Bronchial epithelial cell (primary cell): ENCODE data around the gene RPS6KA2. TPM values are rescaled to one million over a fixed set of nuclear protein-coding genes. Genes with fewer than 3 reads are reported as not detected.

Experiments used
- DNase-seq: peaks from one replicate; pipeline ENCODE4 v3.0.0-alpha.2; 2010; ENCODE audit warnings: low read depth
- FAIRE-seq: peaks from 2 replicates; lab custom pipeline; 2011; peaks lifted over from hg19 to GRCh38; lab: Jason Lieb, UNC
- H3K27me3 ChIP-seq: 2 replicates; pipeline ENCODE4 v1.5.1; 2011; ENCODE audit warnings: low read length; ENCODE audit not compliant: control insufficient read depth, insufficient read depth
- H3K36me3 ChIP-seq: 2 replicates; pipeline ENCODE4 v1.5.1; 2011; ENCODE audit warnings: low read length; ENCODE audit not compliant: control insufficient read depth, insufficient read depth
- H3K4me3 ChIP-seq: 2 replicates; pipeline ENCODE4 v1.5.1; 2011; ENCODE audit warnings: mild to moderate bottlenecking, low read depth, low read length, control low read depth
- total RNA-seq: library from RNA; depleted of rRNA; stranded (reverse); fragments of >200 nt; gene quantifications from 2 replicates; pipeline ENCODE4 v1.2.1, GENCODE V29; 2014
- TF ChIP-seq, protein P1 (sequence below): IDR thresholded peaks from 2 replicates; pipeline ENCODE4 v1.5.1; 2011; ENCODE audit warnings: mild to moderate bottlenecking, moderate library complexity, low read length, control low read depth, inconsistent platforms; ENCODE audit not compliant: insufficient read depth, severe bottlenecking

Gene RPS6KA2
- total RNA-seq, 1 donor from 2014 or later, result 42.6 TPM

- peaks cover 3% of the 10 kb centered on the region for H3K36me3 ChIP-seq
- H3K4me3 ChIP-seq, result no peak overlapping the region
- no peaks in the 10 kb centered on the region for H3K27me3 ChIP-seq
- DNase-seq (no peak), FAIRE-seq (no peak)
- TF ChIP-seq, protein P1, sequence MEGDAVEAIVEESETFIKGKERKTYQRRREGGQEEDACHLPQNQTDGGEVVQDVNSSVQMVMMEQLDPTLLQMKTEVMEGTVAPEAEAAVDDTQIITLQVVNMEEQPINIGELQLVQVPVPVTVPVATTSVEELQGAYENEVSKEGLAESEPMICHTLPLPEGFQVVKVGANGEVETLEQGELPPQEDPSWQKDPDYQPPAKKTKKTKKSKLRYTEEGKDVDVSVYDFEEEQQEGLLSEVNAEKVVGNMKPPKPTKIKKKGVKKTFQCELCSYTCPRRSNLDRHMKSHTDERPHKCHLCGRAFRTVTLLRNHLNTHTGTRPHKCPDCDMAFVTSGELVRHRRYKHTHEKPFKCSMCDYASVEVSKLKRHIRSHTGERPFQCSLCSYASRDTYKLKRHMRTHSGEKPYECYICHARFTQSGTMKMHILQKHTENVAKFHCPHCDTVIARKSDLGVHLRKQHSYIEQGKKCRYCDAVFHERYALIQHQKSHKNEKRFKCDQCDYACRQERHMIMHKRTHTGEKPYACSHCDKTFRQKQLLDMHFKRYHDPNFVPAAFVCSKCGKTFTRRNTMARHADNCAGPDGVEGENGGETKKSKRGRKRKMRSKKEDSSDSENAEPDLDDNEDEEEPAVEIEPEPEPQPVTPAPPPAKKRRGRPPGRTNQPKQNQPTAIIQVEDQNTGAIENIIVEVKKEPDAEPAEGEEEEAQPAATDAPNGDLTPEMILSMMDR, result no peak
Measured at GRCh38 chr6:166620478-166621113, 6.5 kb downstream of the RPS6KA2 start.

DNA sequence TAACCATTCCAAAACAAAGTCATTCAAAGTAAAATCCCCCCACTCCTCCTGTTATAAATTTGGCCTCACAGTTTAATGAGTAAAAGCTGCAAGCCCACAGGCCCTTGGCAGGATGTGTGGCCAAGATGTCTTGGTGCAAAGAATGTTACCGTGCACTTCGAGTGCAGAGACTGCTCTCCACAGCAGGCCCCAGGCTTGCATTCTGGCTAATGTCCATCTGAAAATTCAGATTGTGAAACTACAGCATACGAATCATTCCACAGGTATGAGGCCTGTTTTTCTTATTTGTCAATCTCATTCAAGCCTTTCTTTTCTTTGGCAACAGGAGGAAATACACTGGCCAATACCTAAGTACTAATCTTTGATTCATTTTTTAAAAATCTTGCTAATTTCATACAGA is 7.1 kb downstream of the RPS6KA2 start:
- TF ChIP-seq, protein P1, result no peak
- Histone ChIP-seq H3K36me3 (peaks cover 3% of the 10 kb centered on the region), H3K27me3 (no peaks in the 10 kb centered on the region), H3K4me3 (no peak overlapping the region)
- DNase-seq (peak; percentile 91), FAIRE-seq (no peak)

DNA sequence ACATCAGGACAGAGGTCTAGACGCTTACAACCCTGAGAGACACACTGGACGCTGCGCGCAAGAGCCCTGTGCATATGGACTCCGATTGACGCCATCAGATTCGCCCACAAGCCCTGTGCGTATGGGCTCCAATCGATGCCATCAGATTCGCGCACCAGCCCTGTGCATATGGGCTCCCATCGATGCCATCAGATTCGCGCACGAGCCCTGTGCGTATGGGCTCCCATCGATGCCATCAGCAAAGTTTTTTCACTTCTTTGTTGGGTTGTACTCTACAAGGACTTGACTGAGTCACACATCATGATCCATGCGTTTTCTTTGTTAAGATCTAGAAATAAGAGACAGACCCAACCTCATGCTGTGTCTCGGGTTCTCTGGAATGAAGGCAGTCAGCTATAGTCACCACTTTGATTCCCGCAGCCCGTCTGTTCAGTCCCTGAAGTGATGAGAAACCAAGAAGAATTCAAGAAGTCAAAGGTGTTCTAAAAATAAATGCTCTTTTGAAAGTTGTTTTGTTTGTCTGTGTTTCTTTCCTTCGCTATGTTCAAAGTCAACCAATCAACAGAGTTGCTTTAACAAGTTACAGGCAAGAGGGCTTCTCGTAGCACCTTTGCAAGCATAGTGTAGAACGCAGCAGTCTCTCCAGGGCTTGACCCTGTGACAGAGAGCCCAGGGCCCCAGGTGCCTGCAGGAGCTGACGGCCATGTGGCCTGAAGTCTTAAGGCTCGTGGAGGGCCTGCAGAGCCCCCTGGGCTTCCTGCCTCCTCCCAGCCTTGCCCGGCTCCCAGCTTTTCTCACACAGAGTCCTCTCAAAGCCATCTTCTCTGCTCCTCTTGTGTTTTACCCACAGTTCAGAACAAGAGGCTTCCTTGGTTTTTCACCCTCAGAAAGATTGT is 7.9 kb downstream of the RPS6KA2 start:
- Histone ChIP-seq H3K27me3 (no peaks in the 10 kb centered on the region), H3K36me3 (peaks cover 3% of the 10 kb centered on the region), H3K4me3 (no peak overlapping the region)
- DNase-seq, result no peak
- FAIRE-seq, result no peak
- TF ChIP-seq, protein P1, result no peak

GRCh38 chr6:166618251-166618650 is 8.8 kb downstream of the RPS6KA2 start:
- Histone ChIP-seq H3K27me3 (no peaks in the 10 kb centered on the region), H3K4me3 (no peak overlapping the region), H3K36me3 (peaks cover 3% of the 10 kb centered on the region)
- FAIRE-seq (no peak), DNase-seq (no peak)
- TF ChIP-seq, protein P1, result no peak

- Histone ChIP-seq H3K27me3 (no peaks in the 10 kb centered on the region), H3K4me3 (no peak overlapping the region), H3K36me3 (peaks cover 3% of the 10 kb centered on the region)
- FAIRE-seq (no peak), DNase-seq (no peak)
- TF ChIP-seq, protein P1, result no peak
Measured at GRCh38 chr6:166617359-166617758, 9.7 kb downstream of the RPS6KA2 start.
